H1 (cell line): Measurements from ENCODE around the gene ZFP90. TPM values are rescaled to one million over a fixed set of nuclear protein-coding genes. Genes with fewer than 3 reads are reported as not detected.

ENCODE experiments used
- CTCF ChIA-PET: fragments of 300-600 bp; sonication (Branson Sonifier 250); formaldehyde crosslinking; loops from one replicate; lab custom pipeline; 2021; ENCODE audit not compliant: partially characterized antibody; lab: Charles Lee
- POLR2A ChIA-PET: fragments of 300-600 bp; sonication (Branson Sonifier 250); formaldehyde crosslinking; loops from one replicate; lab custom pipeline; 2021; ENCODE audit warnings: inconsistent platforms; ENCODE audit not compliant: partially characterized antibody; lab: Charles Lee
- DNase-seq, 2 experiments: peaks; one replicate each; pipeline versions ENCODE4 v3.0.0 to v3.0.0-alpha.2; 2010 to 2022; ENCODE audit warnings: low spot score in 2 of 2, low read depth in 1 of 2, mixed read lengths in 1 of 2
- FAIRE-seq: peaks from 2 replicates; lab custom pipeline; 2011; peaks lifted over from hg19 to GRCh38; lab: Jason Lieb, UNC
- H2AFZ ChIP-seq: 2 replicates; pipeline ENCODE4 v1.8.1; 2012; ENCODE audit warnings: low read length, inconsistent platforms
- H2AK5ac ChIP-seq: 2 replicates; pipeline ENCODE4 v1.6.1; 2013; ENCODE audit warnings: low read depth, low read length
- H2BK120ac ChIP-seq: replicated peaks from 2 replicates; pipeline ENCODE3; 2013; ENCODE audit warnings: low read depth, low read length, inconsistent platforms
- H2BK12ac ChIP-seq: 2 replicates; pipeline ENCODE4 v1.6.1; 2013; ENCODE audit warnings: low read depth, low read length
- H2BK15ac ChIP-seq: 2 replicates; pipeline ENCODE4 v1.6.1; 2013; ENCODE audit warnings: low read length
- H2BK20ac ChIP-seq: 2 replicates; pipeline ENCODE4 v1.6.1; 2013; ENCODE audit warnings: low read length
- H2BK5ac ChIP-seq: 2 replicates; pipeline ENCODE4 v1.6.1; 2013; ENCODE audit warnings: low read depth, low read length
- H3K14ac ChIP-seq: 2 replicates; pipeline ENCODE4 v1.6.1; 2013; ENCODE audit warnings: inconsistent platforms; ENCODE audit not compliant: insufficient read length
- H3K18ac ChIP-seq: 2 replicates; pipeline ENCODE4 v1.6.1; 2013; ENCODE audit warnings: low read length; ENCODE audit errors: extremely low read depth
- H3K23ac ChIP-seq: 2 replicates; pipeline ENCODE4 v1.6.1; 2013; ENCODE audit warnings: inconsistent platforms; ENCODE audit not compliant: insufficient read length
- H3K23me2 ChIP-seq: 2 replicates; pipeline ENCODE4 v1.6.1; 2013; ENCODE audit warnings: low read depth, low read length
- H3K27ac ChIP-seq: 2 replicates; pipeline ENCODE4 v1.6.1; 2011; ENCODE audit warnings: low read depth, low read length, inconsistent platforms
- H3K27me3 ChIP-seq, 4 experiments: replicated peaks in 1 of 4; 1 replicate in 1 of 4; 2 replicates in 3 of 4; pipeline versions ENCODE4 v1.6.1 to v1.8.1; 2011 to 2013; ENCODE audit warnings: low read length in 3 of 4, mild to moderate bottlenecking in 3 of 4, inconsistent platforms in 2 of 4, mixed read lengths in 2 of 4, moderate library complexity in 1 of 4; ENCODE audit not compliant: control insufficient read depth in 3 of 4, insufficient read depth in 3 of 4; ENCODE audit errors: extremely low read depth in 1 of 4
- H3K36me3 ChIP-seq, 4 experiments: 2 replicates each; pipeline versions ENCODE4 v1.6.1 to v1.8.1; 2011 to 2013; ENCODE audit warnings: mild to moderate bottlenecking in 4 of 4, low read length in 3 of 4, moderate library complexity in 2 of 4, control low read depth in 1 of 4, inconsistent platforms in 1 of 4; ENCODE audit not compliant: insufficient read depth in 4 of 4, control insufficient read depth in 2 of 4
- H3K4ac ChIP-seq: replicated peaks from 2 replicates; pipeline ENCODE3; 2013; ENCODE audit warnings: low read length, low read depth, mixed read lengths, inconsistent platforms; ENCODE audit not compliant: insufficient read length
- H3K4me1 ChIP-seq, 4 experiments: replicated peaks in 1 of 4; 1 replicate in 1 of 4; 2 replicates in 3 of 4; pipeline versions ENCODE4 v1.6.1 to v1.8.1; 2011 to 2013; ENCODE audit warnings: low read length in 3 of 4, inconsistent platforms in 2 of 4, mixed read lengths in 1 of 4; ENCODE audit not compliant: insufficient read depth in 4 of 4, control insufficient read depth in 3 of 4
- H3K4me2 ChIP-seq, 2 experiments: 2 replicates each; pipeline versions ENCODE4 v1.6.1 to v1.8.1; 2011 to 2013; ENCODE audit warnings: low read depth in 2 of 2, low read length in 2 of 2, control low read depth in 1 of 2, inconsistent platforms in 1 of 2, mild to moderate bottlenecking in 1 of 2; ENCODE audit not compliant: insufficient read depth in 1 of 2
- H3K4me3 ChIP-seq, 4 experiments: fragments of 200-600, 300-600 bp in 1 of 4; sonication (generic), shearing (Covaris generic), sonication (Bioruptor Twin) in 1 of 4; 2 replicates each; pipeline versions ENCODE4 v1.5.1 to v1.8.1; 2011 to 2016; ENCODE audit warnings: low read length in 4 of 4, low read depth in 3 of 4, control low read depth in 2 of 4, inconsistent platforms in 2 of 4, mild to moderate bottlenecking in 2 of 4, mixed read lengths in 1 of 4, moderate library complexity in 1 of 4; ENCODE audit not compliant: insufficient read depth in 2 of 4; ENCODE audit errors: extremely low read depth in 1 of 4
- H3K56ac ChIP-seq: replicated peaks from 2 replicates; pipeline ENCODE3; 2013; ENCODE audit warnings: low read depth, mild to moderate bottlenecking, mixed read lengths, low read length, inconsistent platforms; ENCODE audit not compliant: insufficient read length
- H3K79me1 ChIP-seq: 2 replicates; pipeline ENCODE4 v1.6.1; 2013; ENCODE audit warnings: low read depth, low read length, control low read depth
- H3K79me2 ChIP-seq, 2 experiments: 2 replicates each; pipeline versions ENCODE4 v1.6.1 to v1.8.1; 2012 to 2013; ENCODE audit warnings: low read length in 2 of 2, mild to moderate bottlenecking in 2 of 2, inconsistent platforms in 1 of 2; ENCODE audit not compliant: insufficient read depth in 2 of 2, control insufficient read depth in 1 of 2
- H3K9ac ChIP-seq, 4 experiments: replicated peaks in 1 of 4; 1 replicate in 1 of 4; 2 replicates in 3 of 4; pipeline versions ENCODE4 v1.6.1 to v1.8.1; 2011 to 2013; ENCODE audit warnings: low read depth in 3 of 4, low read length in 3 of 4, control low read depth in 2 of 4, mild to moderate bottlenecking in 2 of 4, moderate library complexity in 2 of 4, inconsistent platforms in 1 of 4; ENCODE audit errors: extremely low read depth in 1 of 4
- H3K9me3 ChIP-seq, 2 experiments: 2 replicates each; pipeline versions ENCODE4 v1.6.1 to v1.8.1; 2012 to 2013; ENCODE audit warnings: mild to moderate bottlenecking in 2 of 2, moderate library complexity in 2 of 2, control low read depth in 1 of 2, inconsistent platforms in 1 of 2, low read depth in 1 of 2, low read length in 1 of 2, mixed read lengths in 1 of 2; ENCODE audit not compliant: insufficient read depth in 2 of 2
- H4K20me1 ChIP-seq, 2 experiments: replicated peaks in 1 of 2; 2 replicates each; pipeline versions ENCODE3 to v1.8.1; 2011 to 2013; ENCODE audit warnings: inconsistent platforms in 2 of 2, low read length in 2 of 2, mild to moderate bottlenecking in 1 of 2; ENCODE audit not compliant: insufficient read depth in 2 of 2, control insufficient read depth in 1 of 2
- H4K5ac ChIP-seq: 2 replicates; pipeline ENCODE4 v1.6.1; 2013; ENCODE audit warnings: low read length, low read depth, mixed read lengths, inconsistent platforms; ENCODE audit not compliant: insufficient read length
- H4K8ac ChIP-seq: 2 replicates; pipeline ENCODE4 v1.8.0; 2013; ENCODE audit warnings: mild to moderate bottlenecking, moderate library complexity, low read length, inconsistent platforms; ENCODE audit not compliant: insufficient read depth; ENCODE audit errors: extremely low read depth
- H4K91ac ChIP-seq: replicated peaks from 2 replicates; pipeline ENCODE3; 2013; ENCODE audit warnings: low read length, mixed read lengths, inconsistent platforms; ENCODE audit not compliant: insufficient read length
- ASH2L ChIP-seq: fragments of 200-600, 300-600 bp; sonication (generic); IDR thresholded peaks from one replicate; pipeline ENCODE4 v1.7.1; 2017; ENCODE audit warnings: low read length
- CEBPB ChIP-seq: IDR thresholded peaks from 2 replicates; pipeline ENCODE4 v1.6.1; 2012; ENCODE audit warnings: low read depth, low read length
- EZH2 ChIP-seq: fragments of 200-600 bp; sonication (generic); IDR thresholded peaks from 2 replicates; pipeline ENCODE4 v1.7.1; 2012; ENCODE audit warnings: low read depth, mild to moderate bottlenecking, moderate library complexity, low read length, inconsistent platforms; ENCODE audit not compliant: severe bottlenecking
- FOSL1 ChIP-seq: IDR thresholded peaks from 2 replicates; pipeline ENCODE4 v1.6.1; 2011; ENCODE audit warnings: mild to moderate bottlenecking, low read depth, low read length, moderate library complexity; ENCODE audit not compliant: insufficient read depth
- GABPA ChIP-seq: IDR thresholded peaks from 2 replicates; pipeline ENCODE4 v1.6.1; 2011; ENCODE audit warnings: mild to moderate bottlenecking, low read length, moderate library complexity, borderline replicate concordance; ENCODE audit not compliant: insufficient read depth
- JUN ChIP-seq: IDR thresholded peaks from 2 replicates; pipeline ENCODE4 v1.6.1; 2011; ENCODE audit warnings: low read depth, mild to moderate bottlenecking, improper control_type of control experiment, low read length
- KDM5A ChIP-seq: fragments of 200-600 bp; IDR thresholded peaks from 2 replicates; pipeline ENCODE4 v1.7.1; 2012; ENCODE audit warnings: mild to moderate bottlenecking, low read length, inconsistent platforms, mixed read lengths
- PHF8 ChIP-seq: fragments of 200-600 bp; sonication (generic); conservative IDR thresholded peaks from 2 replicates; pipeline ENCODE4 v1.7.1; 2012; ENCODE audit warnings: low read depth, mild to moderate bottlenecking, inconsistent platforms, low read length, moderate library complexity
- POLR2AphosphoS5 ChIP-seq: IDR thresholded peaks from 2 replicates; pipeline ENCODE4 v1.6.1; 2011; ENCODE audit warnings: low read depth, low read length
- SIN3A ChIP-seq, 2 experiments: IDR thresholded peaks in 1 of 2; conservative IDR thresholded peaks in 1 of 2; 2 replicates each; pipeline ENCODE4 v1.6.1; 2011 to 2012; ENCODE audit warnings: low read length in 2 of 2, improper control_type of control experiment in 1 of 2, low read depth in 1 of 2, mild to moderate bottlenecking in 1 of 2
- SUZ12 ChIP-seq: fragments of 200-600 bp; sonication (generic); IDR thresholded peaks from 2 replicates; pipeline ENCODE4 v1.6.1; 2012; ENCODE audit warnings: mild to moderate bottlenecking, inconsistent platforms, low read length, moderate library complexity, mixed read lengths
- TAF1 ChIP-seq: IDR thresholded peaks from 2 replicates; pipeline ENCODE4 v1.6.1; 2011; ENCODE audit warnings: mild to moderate bottlenecking, low read depth, low read length
- TCF12 ChIP-seq: IDR thresholded peaks from 2 replicates; pipeline ENCODE4 v1.6.1; 2011; ENCODE audit warnings: low read depth, mild to moderate bottlenecking, low read length
- WGBS, 2 experiments: shearing (Covaris generic) in 1 of 2; methylation state at CpG; one replicate each; pipeline versions ENCODE4 v1.1.6 to v1.1.7; 2013 to 2015; ENCODE audit warnings: low lambda C conversion rate in 2 of 2, mixed read lengths in 2 of 2, inconsistent platforms in 1 of 2, low coverage in 1 of 2, missing lambda C conversion rate in 1 of 2; ENCODE audit not compliant: insufficient replicate concordance in 2 of 2, insufficient coverage in 1 of 2, insufficient read length in 1 of 2; ENCODE audit errors: extremely low coverage in 1 of 2, missing lambda C conversion rate in 1 of 2; 5-methylcytosine and 5-hydroxymethylcytosine counted together
- polyA plus RNA-seq, 7 experiments: library from polyadenylated mRNA; depleted of rRNA in 3 of 7; stranded (reverse) in 5 of 7; unstranded in 2 of 7; fragments of >200 nt in 5 of 7; fragments of 200-250 nt in 2 of 7; gene quantifications; 1 replicate in 5 of 7; 2 replicates in 1 of 7; 4 replicates in 1 of 7; pipeline versions ENCODE4 v1.2.1 to v1.2.3, GENCODE V29; 2011 to 2013; ENCODE audit warnings: missing spikeins in 2 of 7, mixed read lengths in 2 of 7
- total RNA-seq: library from RNA; stranded (reverse); fragmentation: NEBNext Ultra II Directional; extraction: Animal tissue kit (Norgen Biotek cat#: 25700); gene quantifications from 2 replicates; pipeline ENCODE4 v1.2.1, GENCODE V29; 2021

Gene ZFP90
- total and polyA plus RNA-seq, 2 of the 8 experiments (the other 6 are each of a cell fraction or from before 2014, with no cell fraction given): 10.3 to 19.1 TPM

- Histone ChIP-seq H4K8ac (no peak overlapping the region), H3K23ac (no peak overlapping the region), H4K5ac (no peak overlapping the region), H3K4ac (no peak overlapping the region), H2AK5ac (no peak overlapping the region), H3K27me3 (peaks cover 0 to 3% (median 1%) of the 10 kb centered on the region in 4 experiments; a peak in 2 of 7 replicates), H3K79me1 (no peaks in the 10 kb centered on the region), H4K91ac (no peak overlapping the region), H3K27ac (no peak overlapping the region), H2BK12ac (no peak overlapping the region), H3K79me2 (no peaks in the 10 kb centered on the region), H3K9me3 (no peaks in the 10 kb centered on the region), H3K14ac (no peak overlapping the region), H3K23me2 (0 out of 2 replicates have a peak, but pooled peaks cover 2% of the 10 kb centered on the region), H3K56ac (no peak overlapping the region), H3K4me1 (no peaks in the 10 kb centered on the region), H2BK5ac (no peak overlapping the region), H4K20me1 (no peaks in the 10 kb centered on the region), H2BK15ac (no peak overlapping the region), H3K36me3 (no peaks in the 10 kb centered on the region), H3K4me3 (no peak overlapping the region), H3K9ac (no peak overlapping the region), H2BK120ac (no peak overlapping the region), H2AFZ (no peak overlapping the region), H3K18ac (no peak overlapping the region), H2BK20ac (no peak overlapping the region), H3K4me2 (no peak overlapping the region)
- DNase-seq (no peak), FAIRE-seq (no peak)
- WGBS, 2 experiments: 89% methylated on average over 10 of the region's 10 CpGs; no CpG with 5 or more reads in 1 of the 2 experiments
- POLR2A ChIA-PET: no interaction called here
- CTCF ChIA-PET: interaction anchor here (0.5 to 10.2 kb wide), 8 partner anchors 13 to 306 kb away, joined by 3 to 136 read pairs (median 4); partner anchors contain the start of gene SMPD3
- TF ChIP-seq EZH2 (no peak), ASH2L (no peak), TCF12 (no peak), SIN3A (conservative IDR thresholded peaks at IDR 0.05 in 1 of 2, IDR thresholded peaks at IDR 0.05 in 1 of 2; ENCODE audit: low read depth in 1 of 2, low read length in 2 of 2) (no peak), GABPA (no peak), CEBPB (no peak), JUN (no peak), SUZ12 (no peak), TAF1 (no peak), KDM5A (no peak), POLR2AphosphoS5 (no peak), PHF8 (no peak), FOSL1 (no peak)
Measured at GRCh38 chr16:68506331-68507053, 32.6 kb upstream of the ZFP90 start.
